Daoy (cell line): ENCODE results near the gene PRR3. TPM values are rescaled to one million over a fixed set of nuclear protein-coding genes. Genes with fewer than 3 reads are reported as not detected.

Experiments
- DNase-seq: peaks from one replicate; pipeline ENCODE4 v3.0.0-alpha.2; 2015; ENCODE audit warnings: low read depth
- total RNA-seq: library from RNA; depleted of rRNA; stranded (reverse); fragments of >200 nt; shearing (Covaris generic); gene quantifications from 2 replicates; pipeline ENCODE4 v1.2.3, GENCODE V29; 2014

PRR3 gene
- total RNA-seq, 1 experiment from 2014 or later = 18.3 TPM

DNA sequence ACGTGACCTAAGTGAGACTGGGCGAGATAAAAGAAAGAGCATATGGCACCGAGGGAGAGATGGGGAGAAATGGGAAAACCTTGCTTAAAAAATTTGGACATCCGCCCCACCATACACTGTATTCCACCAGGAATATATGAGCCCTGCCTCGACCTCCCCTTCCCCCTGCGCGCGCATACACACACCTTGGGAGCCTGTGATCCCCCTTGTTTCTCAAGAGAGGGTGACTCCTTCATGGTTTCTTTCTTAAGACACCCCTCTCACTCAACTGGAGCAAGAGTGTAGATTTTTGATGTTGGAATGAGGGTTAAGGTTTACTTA lies 14.6 kb downstream of the PRR3 start:
- DNase-seq = no peak

DNA sequence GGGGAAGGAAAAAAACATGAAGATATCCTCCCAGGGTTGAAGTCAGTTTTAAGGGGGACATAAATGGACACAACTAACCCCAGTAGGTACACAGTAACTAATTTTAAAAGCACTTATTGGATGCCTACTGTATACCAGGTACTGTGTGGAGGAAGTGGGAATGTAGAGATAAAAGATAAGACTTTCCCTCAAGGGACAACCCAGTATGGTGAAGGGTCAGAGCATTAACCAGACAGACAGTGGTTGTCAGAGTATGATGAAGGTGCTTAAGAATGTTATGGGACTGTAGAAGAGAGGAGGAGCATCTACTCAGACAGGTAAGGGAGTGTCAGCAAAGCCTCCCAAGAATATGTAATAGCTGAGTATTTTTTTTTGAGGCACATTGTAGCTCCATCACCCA lies 15.1 kb downstream of the PRR3 start:
- DNase-seq = no peak

DNA sequence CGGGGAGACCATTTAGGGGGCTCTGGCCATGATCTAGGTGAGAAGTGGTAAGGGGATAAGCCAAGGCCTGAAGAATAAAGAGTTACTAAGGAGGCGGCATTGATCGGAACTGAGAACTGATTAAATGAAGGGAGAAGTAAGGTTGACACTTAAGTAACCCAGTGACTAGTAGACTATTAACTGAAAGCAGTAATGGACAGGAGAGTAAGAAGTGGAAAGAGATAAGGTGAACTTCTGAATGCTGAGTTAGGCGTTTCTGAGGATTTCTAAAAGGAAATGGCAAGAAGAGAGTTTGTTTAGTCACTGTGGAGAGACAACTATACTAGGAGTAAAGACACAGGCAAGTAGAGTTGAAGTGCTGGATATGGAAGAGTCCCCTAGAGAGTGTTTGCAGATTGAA lies 16.0 kb downstream of the PRR3 start:
- DNase-seq = no peak

DNA sequence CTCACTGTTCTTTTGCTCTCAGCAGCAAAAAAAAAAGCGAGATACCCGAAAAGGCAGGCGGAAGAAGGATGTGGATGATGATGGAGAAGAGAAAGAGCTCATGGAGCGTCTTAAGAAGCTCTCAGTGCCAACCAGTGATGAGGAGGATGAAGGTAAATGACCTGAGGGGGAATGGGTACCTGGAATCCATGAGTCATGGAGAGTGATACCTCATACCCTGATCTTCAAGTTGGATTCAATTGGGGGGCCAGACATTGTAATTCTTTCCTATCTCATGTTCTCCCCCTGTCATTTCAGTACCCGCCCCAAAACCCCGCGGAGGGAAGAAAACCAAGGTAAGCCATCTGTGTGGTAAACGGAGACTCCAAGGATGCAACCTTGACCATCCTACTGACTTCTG lies 21.0 kb downstream of the PRR3 start:
- no peak for DNase-seq

DNA sequence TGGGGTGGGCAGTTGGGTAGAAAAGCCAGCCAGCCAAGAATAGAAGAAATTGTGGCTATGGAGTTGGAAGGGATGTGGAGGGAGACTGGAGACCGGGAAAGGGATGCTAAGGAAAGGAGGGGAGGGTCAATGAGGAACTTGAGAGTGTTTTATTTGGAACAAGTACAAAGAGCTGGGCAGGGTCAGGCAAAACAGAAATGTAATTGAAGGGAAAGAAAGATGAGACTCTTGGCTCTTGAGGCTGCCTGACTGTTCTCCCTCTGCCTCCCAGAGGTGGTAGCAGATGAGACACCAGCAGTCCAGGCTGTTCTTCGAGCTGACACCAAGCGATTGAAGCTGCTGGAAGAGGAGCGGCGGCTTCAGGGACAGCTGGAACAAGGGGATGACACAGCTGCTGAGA lies 26.8 kb downstream of the PRR3 start:
- DNase-seq = no peak

DNA sequence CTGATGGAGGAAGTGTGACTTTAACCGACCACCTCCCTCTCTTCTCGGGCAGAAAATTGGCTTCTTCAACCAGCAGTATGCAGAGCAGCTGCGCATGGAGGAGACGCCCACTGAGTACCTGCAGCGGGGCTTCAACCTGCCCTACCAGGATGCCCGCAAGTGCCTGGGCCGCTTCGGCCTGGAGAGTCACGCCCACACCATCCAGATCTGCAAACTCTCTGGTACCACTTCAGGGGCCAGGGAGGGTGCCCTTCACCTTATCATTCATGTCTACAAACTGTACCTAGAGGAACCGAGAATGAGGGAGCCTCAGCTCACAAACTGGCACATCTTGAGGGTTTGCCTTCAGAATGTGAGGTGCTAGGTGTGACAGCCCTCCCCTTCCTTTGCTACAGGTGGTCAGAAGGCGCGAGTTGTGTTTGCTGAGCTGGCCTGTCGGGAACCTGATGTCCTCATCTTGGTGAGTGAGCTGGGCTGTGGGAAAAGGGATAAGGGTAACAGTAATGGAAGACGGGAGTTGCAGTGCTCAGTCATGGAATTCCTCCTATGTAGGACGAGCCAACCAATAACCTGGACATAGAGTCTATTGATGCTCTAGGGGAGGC lies 32.8 kb downstream of the PRR3 start:
- DNase-seq = no peak

DNA sequence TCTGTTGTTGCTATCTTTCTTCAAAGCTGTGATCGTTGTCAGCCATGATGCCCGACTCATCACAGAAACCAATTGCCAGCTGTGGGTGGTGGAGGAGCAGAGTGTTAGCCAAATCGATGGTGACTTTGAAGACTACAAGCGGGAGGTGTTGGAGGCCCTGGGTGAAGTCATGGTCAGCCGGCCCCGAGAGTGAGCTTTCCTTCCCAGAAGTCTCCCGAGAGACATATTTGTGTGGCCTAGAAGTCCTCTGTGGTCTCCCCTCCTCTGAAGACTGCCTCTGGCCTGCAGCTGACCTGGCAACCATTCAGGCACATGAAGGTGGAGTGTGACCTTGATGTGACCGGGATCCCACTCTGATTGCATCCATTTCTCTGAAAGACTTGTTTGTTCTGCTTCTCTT lies 33.4 kb downstream of the PRR3 start:
- no peak for DNase-seq

DNA sequence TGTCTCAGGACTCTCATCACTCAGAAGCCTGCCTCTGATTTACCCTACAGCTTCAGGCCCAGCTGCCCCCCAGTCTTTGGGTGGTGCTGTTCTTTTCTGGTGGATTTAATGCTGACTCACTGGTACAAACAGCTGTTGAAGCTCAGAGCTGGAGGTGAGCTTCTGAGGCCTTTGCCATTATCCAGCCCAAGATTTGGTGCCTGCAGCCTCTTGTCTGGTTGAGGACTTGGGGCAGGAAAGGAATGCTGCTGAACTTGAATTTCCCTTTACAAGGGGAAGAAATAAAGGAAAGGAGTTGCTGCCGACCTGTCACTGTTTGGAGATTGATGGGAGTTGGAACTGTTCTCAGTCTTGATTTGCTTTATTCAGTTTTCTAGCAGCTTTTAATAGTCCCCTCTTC lies 33.9 kb downstream of the PRR3 start:
- DNase-seq = no peak

DNA sequence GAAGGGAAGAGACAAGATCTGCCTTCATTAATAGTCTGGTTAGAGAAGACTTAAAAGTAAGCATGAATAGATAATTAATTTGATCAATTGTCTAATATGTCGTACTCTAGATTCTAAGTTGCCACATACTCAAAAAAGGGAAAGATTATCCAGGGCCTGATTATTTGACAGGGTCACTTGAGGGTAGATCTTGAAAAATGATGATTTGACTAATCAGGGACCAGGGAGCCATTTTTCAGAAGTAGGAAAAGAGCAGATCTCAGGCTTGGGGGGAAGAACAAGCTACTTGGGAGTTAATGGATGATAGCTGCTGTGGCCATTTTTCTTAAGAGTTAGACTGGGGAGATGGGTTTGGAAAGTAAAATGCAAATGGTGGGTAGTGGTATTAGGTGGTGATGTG lies 35.2 kb downstream of the PRR3 start:
- DNase-seq = no peak

DNA sequence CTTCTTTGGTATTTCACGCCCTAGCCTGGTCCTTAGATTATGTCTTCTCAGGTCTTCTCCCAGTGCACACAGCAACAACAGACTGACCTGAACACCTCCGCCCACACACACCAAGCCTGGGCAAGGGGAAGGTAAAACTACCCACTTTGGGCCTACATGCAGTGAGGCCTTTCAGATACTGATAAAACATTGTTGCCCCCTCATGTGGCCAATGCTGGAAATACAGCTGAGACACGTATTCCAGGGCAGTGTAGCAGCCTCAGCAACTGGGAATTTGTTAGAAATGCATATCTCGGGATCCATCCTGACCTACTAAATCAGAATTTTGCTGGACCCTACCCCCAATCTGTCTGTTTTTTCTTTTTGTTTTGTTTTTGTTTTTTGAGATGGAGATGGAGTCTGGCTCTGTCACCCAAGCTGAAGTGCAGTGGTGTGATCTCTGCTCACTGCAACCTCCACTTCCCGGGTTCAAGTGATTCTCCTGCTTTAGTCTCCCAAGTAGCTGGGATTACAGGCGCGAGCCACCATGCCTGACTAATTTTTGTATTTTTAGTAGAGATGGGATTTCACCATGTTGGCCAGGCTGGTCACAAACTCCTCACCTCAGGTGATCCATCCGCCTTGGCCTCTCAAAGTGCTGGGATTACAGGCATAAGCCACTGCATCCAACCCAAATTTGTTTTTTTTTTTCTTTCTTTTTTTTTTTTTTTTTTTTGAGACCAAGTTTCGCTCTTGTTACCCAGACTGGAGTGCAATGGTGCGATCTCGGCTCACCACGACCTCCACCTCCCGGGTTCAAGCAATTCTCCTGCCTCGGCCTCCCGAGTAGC lies 40.4 kb downstream of the PRR3 start:
- DNase-seq = peak; percentile 80

DNA sequence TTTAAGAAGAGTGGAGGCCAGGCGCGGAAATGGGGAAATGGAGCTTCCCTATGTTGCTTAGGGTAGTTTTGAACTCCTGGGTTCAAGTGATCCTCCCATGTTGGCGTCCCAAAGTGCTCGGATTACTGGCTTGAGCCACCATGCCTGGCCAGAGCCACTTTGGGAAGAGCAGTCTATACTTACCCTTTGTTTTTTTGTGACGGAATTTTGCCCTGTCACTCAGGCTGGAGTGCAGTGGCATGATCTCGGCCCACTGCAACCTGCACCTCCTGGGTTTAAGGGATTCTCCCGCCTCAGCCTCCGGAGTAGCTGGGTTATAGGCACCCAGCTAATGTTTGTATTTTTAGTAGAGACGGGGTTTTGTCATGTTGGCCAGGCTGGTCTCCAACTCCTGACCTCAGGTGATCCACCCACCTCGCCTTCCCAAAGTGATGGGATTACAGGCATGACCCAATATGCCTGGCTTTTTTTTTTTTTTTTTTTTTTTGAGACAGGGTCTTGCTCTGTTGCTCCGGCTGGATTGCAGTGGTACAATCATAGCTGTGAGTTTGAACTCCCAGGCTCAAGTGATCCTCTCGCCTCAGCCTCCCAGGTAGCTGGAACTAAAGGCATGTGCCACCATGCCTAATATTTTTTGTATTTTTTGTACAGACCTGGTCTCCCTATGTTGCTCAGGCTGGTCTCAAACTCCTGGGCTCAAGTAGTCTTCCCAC lies 42.0 kb downstream of the PRR3 start:
- no peak for DNase-seq

DNA sequence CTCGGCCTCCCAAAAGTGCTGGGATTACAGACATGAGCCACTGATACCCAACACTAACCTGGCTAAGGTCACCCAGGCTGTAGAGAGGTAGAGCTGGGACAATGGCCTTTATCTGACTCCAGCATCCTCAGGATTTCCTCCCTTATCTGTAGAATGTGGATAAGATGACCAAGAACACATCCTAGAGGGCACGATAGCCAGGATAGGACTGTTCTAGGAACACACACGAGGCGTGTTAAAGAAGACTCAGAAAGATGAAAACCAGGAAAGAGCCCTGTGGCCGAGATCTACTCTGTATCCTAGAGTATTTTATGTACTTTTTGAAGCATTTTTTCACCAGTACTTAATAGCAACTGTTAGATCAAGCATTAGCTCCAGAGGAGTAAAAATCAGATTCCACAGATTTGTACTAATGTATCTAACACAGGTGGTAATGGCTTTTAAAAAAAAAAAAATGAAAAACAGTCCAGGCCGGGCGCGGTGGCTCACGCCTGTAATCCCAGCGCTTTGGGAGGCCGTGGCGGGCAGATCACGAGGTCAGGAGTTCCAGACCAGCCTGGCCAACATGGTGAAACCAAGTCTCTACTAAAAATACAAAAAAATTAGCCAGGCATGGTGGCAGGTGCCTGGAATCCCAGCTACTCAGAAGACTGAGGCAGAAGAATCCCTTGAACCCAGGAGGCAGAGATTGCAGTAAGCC lies 42.7 kb downstream of the PRR3 start:
- DNase-seq = no peak

DNA sequence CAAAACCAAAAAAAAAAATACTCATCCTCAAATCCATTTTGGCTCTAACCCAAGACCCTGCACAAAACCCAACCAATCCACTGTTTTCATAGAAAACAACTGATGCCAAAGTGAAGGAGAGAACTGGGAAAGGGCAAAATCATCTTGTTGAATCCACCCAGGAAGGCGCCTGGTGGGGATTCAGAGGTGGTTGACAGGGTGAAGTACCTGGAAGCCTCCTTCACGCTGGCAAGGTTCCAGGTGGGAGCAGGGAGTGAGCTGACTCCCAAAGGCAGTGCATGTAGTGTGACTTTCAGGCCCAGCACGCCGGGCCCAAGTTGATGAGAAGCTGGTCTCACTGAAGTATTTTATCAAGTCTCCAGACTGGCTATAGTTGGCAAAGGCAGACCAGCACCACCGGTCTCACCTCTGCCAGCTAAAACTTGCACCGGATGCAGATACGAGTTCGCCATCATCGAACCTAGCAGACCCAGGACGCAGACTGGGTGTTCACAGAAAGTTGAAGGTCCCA lies 43.4 kb downstream of the PRR3 start:
- DNase-seq = no peak

DNA sequence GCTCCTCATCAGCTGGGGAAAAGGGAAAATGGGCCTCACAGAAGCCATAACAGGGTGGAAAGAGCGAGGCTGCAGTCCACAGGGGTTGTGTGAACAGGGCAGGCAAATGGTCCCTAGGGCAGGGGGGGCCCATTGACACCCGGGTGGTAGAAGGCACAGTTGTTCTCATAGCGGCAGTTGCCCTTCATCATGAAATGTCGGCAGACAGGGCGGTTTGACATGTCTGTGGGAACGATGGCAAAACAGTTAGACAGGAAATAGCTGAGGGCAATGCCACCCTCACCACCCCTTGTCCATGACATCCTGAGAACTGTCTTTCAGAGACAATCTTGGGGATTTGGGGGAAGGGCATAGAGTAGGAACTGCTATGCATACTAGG lies 44.3 kb downstream of the PRR3 start:
- no peak for DNase-seq

DNA sequence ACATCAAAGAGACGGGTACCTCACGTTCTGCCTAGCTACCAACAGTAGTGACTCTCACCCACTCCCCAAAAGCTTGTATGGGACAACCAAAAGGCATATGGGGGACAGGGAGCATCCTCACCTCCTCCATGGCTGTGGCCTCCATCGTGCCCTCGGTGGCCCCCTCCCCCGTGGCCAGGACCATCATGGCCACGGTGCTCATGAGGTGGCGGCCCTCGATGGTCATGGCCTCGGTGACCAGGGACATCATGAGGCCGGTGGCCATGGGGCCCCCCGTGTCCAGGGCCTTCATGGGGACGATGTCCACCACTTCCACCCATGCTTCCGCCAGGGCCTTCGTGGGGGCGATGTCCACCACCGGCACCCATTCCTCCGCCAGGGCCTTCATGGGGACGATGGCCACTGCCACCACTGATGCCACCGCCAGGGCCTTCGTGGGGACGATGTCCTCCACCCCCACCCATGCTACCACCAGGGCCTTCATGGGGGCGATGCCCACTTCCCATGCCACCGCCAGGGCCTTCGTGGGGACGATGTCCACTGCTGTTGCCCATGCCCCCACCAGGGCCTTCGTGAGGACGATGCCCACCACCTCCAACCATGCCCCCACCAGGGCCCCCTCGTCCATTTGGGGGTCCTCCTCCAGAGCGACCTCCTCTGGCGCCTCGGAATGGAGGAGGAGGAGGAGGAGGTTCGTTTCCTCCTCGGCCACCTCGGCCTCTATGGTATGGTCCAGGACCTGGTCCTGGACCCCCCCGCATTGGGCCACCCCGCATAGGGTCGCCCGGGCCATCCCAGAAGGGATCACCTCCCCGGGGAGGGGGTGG lies 44.9 kb downstream of the PRR3 start:
- DNase-seq = no peak

DNA sequence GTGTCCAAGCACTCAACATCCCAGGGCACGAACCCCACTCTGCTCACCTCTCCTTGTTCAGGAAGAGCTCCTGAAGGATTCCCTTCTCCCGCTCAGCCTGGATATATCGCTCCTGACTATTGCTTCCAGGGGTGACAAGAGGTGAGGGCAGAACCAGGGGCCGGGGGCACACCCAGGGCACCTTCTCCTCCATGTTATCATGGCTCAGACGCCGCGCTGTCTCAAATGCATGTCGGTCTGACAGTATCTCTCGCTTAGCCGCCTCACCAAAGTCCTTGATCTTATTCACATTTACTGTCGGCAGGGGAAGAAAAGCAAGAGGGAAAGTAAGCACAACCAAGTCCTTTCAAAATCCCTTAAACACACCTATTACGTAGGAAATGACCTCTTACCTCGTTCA lies 46.9 kb downstream of the PRR3 start:
- DNase-seq = no peak

DNA sequence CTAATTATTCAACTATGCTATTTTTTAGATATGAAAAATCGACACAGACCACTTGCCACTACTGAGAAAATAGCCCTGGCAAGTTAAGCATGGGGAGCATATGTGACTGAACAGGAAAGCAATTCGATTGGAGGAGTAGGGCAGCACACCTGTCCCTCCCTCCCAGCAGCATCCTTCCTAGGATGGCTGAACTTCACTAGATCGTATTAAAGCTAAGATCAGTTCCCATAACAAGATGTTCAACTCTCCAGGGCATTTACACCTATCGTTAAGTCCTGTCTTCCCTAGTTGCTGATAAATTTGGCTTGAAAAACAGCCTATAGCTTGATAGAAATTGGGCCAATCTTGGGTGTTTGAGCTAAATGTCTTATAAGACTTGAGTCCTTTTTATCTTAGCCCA lies 53.0 kb downstream of the PRR3 start:
- DNase-seq = no peak

DNA sequence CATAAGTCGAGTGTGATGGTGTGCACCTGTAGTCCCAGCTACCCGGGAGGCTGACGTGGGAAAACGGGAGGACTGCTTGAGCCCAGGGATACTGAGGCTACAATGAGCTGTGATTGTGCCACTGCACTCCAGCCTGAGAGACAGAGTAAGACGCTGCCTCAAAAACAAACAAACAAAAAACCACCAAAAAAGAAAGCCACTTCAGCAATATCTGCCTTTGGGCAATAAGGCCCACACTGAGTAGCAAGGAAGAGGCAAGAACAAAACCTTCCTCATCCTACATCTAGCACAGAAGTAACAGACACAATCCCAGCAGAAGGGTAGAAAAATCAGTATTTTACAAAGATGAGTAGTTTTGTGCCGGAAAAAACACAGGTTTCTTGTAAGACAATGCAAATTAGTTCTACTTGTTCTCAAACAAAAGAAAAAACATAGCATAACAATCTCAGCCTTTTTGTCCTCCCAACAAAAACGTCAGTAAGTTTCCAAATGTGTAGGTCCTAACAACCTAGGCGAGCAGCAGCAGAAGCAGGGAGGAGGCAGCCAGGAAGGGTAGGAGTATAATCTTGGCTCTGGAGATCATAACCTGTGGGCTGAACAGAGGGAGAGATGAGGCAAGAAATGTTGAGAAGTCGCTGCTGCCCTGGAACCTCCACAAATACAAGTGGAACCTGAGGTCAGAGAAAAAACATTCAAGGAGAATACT lies 54.2 kb downstream of the PRR3 start:
- DNase-seq = no peak

DNA sequence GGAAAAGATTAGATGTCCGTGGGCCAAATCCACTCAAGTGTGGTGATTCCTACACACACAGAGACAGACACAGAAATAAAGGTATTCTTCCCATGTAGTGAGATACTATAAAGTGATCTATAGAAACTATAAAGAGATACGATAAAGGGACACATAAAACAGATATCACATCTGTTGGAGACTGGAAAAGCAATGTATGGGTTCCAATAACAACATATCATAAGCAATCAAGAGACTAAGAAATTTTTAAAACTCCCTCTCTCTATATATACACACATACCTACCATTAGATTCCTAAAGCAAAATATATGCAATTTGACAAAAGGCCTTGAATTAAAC lies 54.7 kb downstream of the PRR3 start:
- no peak for DNase-seq

DNA sequence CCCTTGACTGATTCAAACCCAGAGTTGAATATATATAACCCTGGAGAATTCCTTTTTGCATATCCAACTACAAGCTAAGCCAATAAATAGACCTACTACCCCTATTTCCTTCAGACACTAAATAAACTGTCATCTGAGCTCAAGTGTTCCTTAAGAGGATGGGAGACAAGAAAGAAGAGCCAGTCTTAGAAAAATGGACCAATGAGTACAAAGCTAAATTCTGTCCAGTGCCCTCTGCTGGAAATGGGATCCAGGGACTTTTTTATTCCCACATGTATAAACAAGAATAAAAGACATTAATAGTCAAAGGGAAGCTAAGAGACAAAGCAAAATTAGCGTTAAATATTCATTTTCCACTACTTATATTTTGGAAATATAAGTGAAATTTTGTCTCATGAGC lies 55.1 kb downstream of the PRR3 start:
- no peak for DNase-seq

DNA sequence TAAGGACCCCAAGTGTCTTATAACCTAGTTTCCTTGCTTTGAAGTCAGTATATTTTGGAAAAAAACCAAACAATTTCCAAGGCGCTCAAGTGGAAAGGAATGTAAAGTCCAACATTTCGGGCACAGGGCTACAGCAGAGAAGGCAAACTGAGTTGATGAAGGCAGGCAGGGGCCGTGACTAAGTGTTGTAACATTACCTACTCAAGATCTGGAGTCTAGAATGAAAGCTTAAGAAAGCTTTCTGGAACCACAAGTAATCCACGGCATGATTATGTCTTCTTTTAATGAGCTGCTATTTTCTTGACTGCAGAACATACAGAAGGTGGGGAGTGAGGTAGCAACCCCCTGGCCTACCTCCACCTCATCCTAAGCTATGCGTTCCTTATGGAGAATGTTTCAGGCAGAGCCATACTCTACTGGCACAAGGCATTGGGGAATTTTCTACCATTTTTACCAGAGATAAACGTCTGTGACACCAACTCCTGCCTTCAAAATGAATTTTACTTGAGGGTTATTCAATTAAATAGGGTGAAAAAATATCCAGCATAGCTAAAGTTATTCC lies 55.7 kb downstream of the PRR3 start:
- peak; percentile 77 for DNase-seq
